NCI-H446 treated with DMSO at 0.1 percent for 48 hours (cell line): Measurements from ENCODE around the gene LIMCH1.
"Not testable (repeated sequence)": the region's sequence is repeated elsewhere in the genome, so short reads cannot be mapped to it uniquely, and the experiment has no call there.

Source experiments
- DNase-seq: peaks from one replicate; lab custom pipeline; 2025; lab: John Stamatoyannopoulos, UW

LIMCH1 gene

GRCh38 chr4:41645728-41646390 lies 107.9 kb downstream of the LIMCH1 start:
- no peak for DNase-seq

- no peak for DNase-seq
Measured at GRCh38 chr4:41646862-41647261, 108.9 kb downstream of the LIMCH1 start.

- no peak for DNase-seq
Measured at GRCh38 chr4:41647383-41647782, 109.4 kb downstream of the LIMCH1 start.

GRCh38 chr4:41651150-41651549 lies 113.2 kb downstream of the LIMCH1 start:
- not testable (repeated sequence) for DNase-seq

GRCh38 chr4:41652971-41653370 lies 115.0 kb downstream of the LIMCH1 start:
- DNase-seq = no peak

- DNase-seq = no peak
Measured at GRCh38 chr4:41653523-41653922, 115.6 kb downstream of the LIMCH1 start.

GRCh38 chr4:41655177-41655576 lies 117.2 kb downstream of the LIMCH1 start:
- no peak for DNase-seq

- no peak for DNase-seq
Measured at GRCh38 chr4:41656106-41656505, 118.1 kb downstream of the LIMCH1 start.

GRCh38 chr4:41656572-41657520 lies 118.9 kb downstream of the LIMCH1 start:
- DNase-seq = no peak

GRCh38 chr4:41657561-41657960 lies 119.6 kb downstream of the LIMCH1 start:
- DNase-seq = no peak

- no peak for DNase-seq
Measured at GRCh38 chr4:41658163-41658562, 120.2 kb downstream of the LIMCH1 start.

GRCh38 chr4:41660352-41660751 lies 122.4 kb downstream of the LIMCH1 start:
- DNase-seq = no peak

- no peak for DNase-seq
Measured at GRCh38 chr4:41661442-41662076, 123.6 kb downstream of the LIMCH1 start.

- DNase-seq = no peak
Measured at GRCh38 chr4:41665636-41666207, 127.8 kb downstream of the LIMCH1 start.

GRCh38 chr4:41668024-41668423 lies 130.1 kb downstream of the LIMCH1 start:
- DNase-seq = no peak

GRCh38 chr4:41670530-41670929 lies 132.6 kb downstream of the LIMCH1 start:
- DNase-seq = no peak

- no peak for DNase-seq
Measured at GRCh38 chr4:41670982-41671381, 133.0 kb downstream of the LIMCH1 start.

- DNase-seq = no peak
Measured at GRCh38 chr4:41678086-41678816, 140.3 kb downstream of the LIMCH1 start.

GRCh38 chr4:41678951-41679350 lies 141.0 kb downstream of the LIMCH1 start:
- DNase-seq = no peak

GRCh38 chr4:41679991-41680390 lies 142.0 kb downstream of the LIMCH1 start:
- DNase-seq = no peak

GRCh38 chr4:41681054-41681453 lies 143.1 kb downstream of the LIMCH1 start:
- DNase-seq = no peak

GRCh38 chr4:41683326-41683725 lies 145.4 kb downstream of the LIMCH1 start:
- DNase-seq = no peak
